Measurements from ENCODE around the gene ASF1B.

ASF1B gene

GRCh38 chr19:14091813-14092462 lies 44.5 kb downstream of the ASF1B start:
- H3K4me3 ChIP-seq (ENCODE audit: low read depth, low read length), result peak overlapping the region; percentile 71
- TF ChIP-seq, protein P1, sequence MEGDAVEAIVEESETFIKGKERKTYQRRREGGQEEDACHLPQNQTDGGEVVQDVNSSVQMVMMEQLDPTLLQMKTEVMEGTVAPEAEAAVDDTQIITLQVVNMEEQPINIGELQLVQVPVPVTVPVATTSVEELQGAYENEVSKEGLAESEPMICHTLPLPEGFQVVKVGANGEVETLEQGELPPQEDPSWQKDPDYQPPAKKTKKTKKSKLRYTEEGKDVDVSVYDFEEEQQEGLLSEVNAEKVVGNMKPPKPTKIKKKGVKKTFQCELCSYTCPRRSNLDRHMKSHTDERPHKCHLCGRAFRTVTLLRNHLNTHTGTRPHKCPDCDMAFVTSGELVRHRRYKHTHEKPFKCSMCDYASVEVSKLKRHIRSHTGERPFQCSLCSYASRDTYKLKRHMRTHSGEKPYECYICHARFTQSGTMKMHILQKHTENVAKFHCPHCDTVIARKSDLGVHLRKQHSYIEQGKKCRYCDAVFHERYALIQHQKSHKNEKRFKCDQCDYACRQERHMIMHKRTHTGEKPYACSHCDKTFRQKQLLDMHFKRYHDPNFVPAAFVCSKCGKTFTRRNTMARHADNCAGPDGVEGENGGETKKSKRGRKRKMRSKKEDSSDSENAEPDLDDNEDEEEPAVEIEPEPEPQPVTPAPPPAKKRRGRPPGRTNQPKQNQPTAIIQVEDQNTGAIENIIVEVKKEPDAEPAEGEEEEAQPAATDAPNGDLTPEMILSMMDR (IDR thresholded peaks at IDR 0.05; ENCODE audit: control insufficient read depth, extremely low read depth, insufficient read depth), result no peak
- DNase-seq (ENCODE audit: low read depth), result no peak

DNA sequence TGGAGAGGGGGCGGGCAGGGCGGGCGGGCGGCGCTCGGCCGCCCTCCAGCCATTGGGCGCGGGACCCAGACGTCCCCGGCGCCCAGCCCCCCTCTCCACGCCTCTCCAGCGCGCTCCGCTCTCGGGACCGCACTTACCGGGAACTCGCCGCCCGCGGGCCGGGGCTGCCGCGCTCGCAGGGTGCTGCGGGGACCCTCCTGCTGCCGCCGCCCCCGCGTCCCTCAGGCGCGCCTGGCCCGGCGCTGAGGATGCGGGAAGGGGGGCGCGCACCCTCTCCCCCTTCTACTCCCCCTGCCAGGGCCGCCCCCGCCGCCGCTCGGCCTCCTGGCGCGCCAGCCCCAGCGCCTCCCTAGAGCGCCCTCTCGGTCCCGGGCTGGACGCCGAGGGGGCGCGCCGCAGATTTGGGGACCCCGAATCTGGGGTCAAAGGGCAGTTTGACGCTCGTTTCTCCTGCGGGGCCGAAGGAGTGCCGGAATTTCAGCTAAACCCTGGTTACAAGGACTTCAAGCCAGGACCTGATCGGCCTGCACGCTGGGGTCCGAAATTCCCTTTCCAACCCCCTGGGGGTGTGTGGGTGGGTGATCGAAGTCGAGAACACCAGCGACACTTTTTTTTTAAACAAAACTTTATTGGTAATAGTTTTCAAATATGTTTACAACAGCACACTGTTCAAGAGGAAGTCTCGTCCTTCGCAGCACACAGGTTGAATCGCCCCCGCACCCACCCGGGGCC lies 45.1 kb downstream of the ASF1B start:
- H3K4me3 ChIP-seq (ENCODE audit: low read depth, low read length), result peak overlapping the region; percentile 71
- no peak for DNase-seq (ENCODE audit: low read depth)
- TF ChIP-seq, protein P1 (IDR thresholded peaks at IDR 0.05; ENCODE audit: control insufficient read depth, extremely low read depth, insufficient read depth), result peak; percentile 29; the same call in 1 of the 2 replicates

DNA sequence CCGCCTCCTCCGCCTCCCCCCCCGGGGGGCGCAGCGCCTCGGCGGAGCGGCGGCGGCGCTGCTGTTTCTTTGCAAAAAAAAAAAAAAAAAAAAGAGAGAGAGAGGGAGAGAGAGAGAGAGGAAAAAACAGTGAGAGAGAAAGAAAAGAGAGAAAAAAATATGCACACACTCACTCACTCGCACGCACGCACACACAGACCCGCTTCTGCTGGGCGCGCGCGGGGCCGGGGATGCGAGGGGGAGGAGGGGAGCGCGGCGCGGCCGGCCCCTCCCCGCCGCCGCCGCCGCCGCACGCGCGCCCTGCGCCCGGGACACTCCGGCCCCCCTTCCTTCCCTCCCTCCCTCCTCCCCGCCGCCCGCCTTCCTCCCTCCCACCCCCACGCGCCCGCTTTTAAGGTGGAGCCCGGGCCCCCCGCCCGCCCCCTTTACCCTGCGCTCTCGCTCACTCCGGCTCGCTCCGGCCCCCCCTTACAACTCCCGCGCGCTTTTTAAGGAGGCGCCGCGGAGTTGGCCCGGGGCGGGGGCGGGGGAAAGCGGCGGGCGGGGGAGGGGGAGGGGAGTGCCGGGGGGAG lies 45.8 kb downstream of the ASF1B start, which contains the start of gene SAMD1:
Gene SAMD1 (minus strand): TSS at position 243 of the 572 bp plus-strand sequence.
- H3K4me3 ChIP-seq (ENCODE audit: low read depth, low read length), result peak within 1 kb of the TSS; percentile 71
- TF ChIP-seq, protein P1 (IDR thresholded peaks at IDR 0.05; ENCODE audit: control insufficient read depth, extremely low read depth, insufficient read depth), result no peak
- no peak for DNase-seq (ENCODE audit: low read depth)

- DNase-seq (ENCODE audit: low read depth), result no peak
Measured at GRCh38 chr19:14089662-14090508, 46.5 kb downstream of the ASF1B start.

GRCh38 chr19:14089412-14089661 lies 47.1 kb downstream of the ASF1B start:
- TF ChIP-seq, protein P1 (IDR thresholded peaks at IDR 0.05; ENCODE audit: control insufficient read depth, extremely low read depth, insufficient read depth), result no peak
- DNase-seq (ENCODE audit: low read depth), result no peak
- peak overlapping the region; percentile 49 for H3K4me3 ChIP-seq (ENCODE audit: low read depth, low read length)

More at GRCh38 chr19:14089662-14090508, 46.5 kb downstream of the ASF1B start:
- TF ChIP-seq, protein P1 (IDR thresholded peaks at IDR 0.05; ENCODE audit: control insufficient read depth, extremely low read depth, insufficient read depth), result peak; percentile 40; the same call in 1 of the 2 replicates
- peak overlapping the region; percentile 51 for H3K4me3 ChIP-seq (ENCODE audit: low read depth, low read length)

DNA sequence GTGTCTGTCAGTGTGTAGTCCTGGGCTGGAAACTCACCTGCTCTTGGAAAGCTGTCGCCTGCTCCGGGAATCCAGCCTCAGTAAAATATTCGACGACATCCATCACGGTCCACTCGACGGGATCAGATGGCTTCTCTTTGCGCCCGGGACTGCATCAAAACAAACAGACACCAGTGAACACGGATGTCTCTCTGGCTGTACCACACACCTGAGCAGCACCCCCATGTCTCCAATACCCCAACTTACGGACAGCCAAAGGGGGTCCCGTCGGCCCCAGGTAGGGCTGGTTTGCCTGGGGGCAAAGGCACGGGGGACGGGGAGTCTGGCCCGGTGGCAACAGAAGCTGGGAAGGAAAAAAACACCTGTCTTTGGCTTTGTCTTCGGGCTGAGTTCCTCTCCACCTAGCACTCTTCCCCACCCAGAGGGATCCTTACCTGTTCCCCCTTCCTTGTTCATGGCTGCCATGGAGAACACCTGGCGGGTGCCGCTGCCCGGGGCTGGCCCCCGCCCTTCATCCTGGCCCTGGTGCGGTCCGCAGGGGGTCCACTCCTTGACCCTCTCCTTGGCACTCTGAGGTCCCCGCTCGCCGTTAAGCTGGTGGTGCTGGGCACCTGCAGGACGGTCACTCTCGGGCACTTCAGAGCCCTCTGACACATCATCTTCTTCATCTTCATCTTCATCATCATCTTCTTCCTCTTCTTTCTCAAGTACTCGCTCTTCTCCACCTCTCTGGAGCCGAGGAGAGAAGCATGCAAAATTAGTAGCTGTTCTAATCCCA lies 47.6 kb downstream of the ASF1B start:
- TF ChIP-seq, protein P1 (IDR thresholded peaks at IDR 0.05; ENCODE audit: control insufficient read depth, extremely low read depth, insufficient read depth), result no peak
- no peak for DNase-seq (ENCODE audit: low read depth)
- peak overlapping the region; percentile 49 for H3K4me3 ChIP-seq (ENCODE audit: low read depth, low read length)

Data from LNCaP clone FGC (cell line).